ENCODE results near the gene PDK4.
"Not testable (repeated sequence)": the region's sequence is repeated elsewhere in the genome, so short reads cannot be mapped to it uniquely, and the experiment has no call there.

PDK4 gene

GRCh38 chr7:95604811-95605210, 8.5 kb upstream of the PDK4 start:
- not testable (repeated sequence) for DNase-seq (ENCODE audit: low spot score)

GRCh38 chr7:95604397-95604796, 8.1 kb upstream of the PDK4 start:
- not testable (repeated sequence) for DNase-seq (ENCODE audit: low spot score)

DNA sequence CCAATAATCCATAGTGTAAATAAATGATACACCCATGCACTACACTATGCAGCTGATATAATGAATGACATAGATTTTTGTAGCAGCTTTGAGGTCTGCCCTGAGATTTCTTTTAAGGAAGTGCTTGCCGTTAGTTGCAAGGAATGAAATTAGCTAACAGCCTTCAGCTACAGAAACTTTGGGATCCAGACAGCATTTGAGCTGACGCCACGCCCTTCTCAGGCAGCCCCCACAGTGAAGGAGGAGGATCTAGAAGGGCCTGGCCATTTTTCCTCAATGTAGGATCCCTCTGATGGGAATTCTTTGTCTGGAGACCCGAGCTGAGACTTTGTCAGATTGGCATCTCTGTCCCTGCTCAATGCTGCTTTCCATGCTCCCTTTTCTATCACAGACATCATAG, 6.1 kb upstream of the PDK4 start:
- DNase-seq (ENCODE audit: low spot score) = no peak

- DNase-seq (ENCODE audit: low spot score) = peak; percentile 54
Measured at GRCh38 chr7:95601316-95601715, 5.0 kb upstream of the PDK4 start.

DNA sequence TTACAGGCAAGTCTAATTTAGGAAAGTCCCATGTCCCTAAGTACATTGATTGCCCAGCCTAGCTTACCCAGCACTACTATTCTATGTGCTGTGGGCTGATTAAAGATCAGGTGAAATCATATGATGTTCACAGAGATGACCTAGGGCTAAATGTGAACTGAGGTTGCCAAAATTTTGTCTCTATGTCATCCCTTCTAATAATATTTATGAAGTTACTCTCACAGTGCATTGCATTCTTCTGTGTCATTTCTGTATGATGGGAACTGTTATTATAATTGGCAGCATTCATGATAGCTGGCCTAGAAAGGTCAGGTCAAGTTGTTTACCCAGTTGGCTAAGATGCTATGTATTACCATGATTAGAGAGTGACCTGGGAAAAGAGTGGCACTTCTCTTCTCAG, 2.8 kb upstream of the PDK4 start:
- no peak for DNase-seq (ENCODE audit: low spot score)

- no peak for DNase-seq (ENCODE audit: low spot score)
Measured at GRCh38 chr7:95598511-95598910, 2.2 kb upstream of the PDK4 start.

DNA sequence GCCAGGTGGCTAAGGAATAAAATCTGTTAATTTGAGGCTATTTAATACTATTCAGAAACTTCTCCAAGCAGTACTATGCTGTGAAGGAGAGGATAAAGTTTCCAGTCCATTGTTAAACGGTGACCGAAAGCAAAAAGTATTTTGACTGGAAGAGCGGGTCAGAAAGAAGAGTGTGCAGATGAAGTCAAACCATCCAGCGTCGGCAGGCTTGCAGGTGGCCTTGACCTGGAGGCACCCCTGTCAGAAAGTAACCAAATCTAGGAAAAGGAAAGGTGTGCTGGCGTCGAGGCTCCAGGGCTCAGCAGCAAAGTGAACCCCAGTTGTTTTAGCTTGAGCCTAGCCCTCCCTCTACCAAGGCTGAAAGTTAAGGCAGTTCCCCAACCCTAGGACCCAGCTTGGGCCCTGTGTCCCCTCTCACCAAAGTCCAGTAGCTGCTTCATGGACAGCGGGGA, 544 bp downstream of the PDK4 start:
- no peak for DNase-seq (ENCODE audit: low spot score)

DNA sequence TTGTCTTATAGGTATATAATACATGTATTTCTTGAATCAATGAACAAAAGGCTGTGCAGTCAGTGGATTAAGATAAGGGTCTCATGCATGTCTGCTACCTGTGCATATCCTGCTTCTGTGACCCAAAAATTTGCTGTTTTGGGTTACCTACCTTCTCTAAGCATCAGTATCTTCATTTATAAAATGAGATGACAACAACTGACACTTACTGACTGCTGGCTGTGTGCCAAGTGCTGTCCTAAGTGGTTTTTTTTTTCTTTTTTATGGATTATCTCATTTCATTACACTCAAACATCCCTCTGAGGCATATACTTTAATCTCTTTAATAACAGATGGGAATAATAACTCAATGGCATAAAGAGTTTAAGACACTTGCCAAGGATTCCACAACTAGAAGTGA, 2.1 kb downstream of the PDK4 start:
- DNase-seq (ENCODE audit: low spot score) = no peak

DNA sequence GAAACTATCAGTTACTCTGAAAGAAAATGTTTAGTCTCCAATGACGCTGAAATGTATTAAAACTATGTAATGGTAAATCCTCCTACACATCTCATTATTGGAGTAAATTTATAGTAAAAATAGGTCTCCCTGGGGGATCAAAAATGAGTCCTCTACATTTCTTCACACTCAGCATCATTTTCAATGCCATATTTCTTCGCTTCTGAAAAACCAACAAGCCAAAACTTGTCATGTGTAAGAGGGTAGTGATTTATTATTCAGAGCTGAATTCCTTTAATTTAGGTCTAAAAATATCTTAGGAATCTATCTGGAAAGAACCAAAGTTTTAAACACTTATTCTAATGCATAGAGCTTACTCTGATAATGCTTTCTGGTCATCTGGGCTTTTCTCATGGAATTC, 3.0 kb downstream of the PDK4 start:
- no peak for DNase-seq (ENCODE audit: low spot score)

- DNase-seq (ENCODE audit: low spot score) = no peak
Measured at GRCh38 chr7:95592570-95592969, 3.7 kb downstream of the PDK4 start.

DNA sequence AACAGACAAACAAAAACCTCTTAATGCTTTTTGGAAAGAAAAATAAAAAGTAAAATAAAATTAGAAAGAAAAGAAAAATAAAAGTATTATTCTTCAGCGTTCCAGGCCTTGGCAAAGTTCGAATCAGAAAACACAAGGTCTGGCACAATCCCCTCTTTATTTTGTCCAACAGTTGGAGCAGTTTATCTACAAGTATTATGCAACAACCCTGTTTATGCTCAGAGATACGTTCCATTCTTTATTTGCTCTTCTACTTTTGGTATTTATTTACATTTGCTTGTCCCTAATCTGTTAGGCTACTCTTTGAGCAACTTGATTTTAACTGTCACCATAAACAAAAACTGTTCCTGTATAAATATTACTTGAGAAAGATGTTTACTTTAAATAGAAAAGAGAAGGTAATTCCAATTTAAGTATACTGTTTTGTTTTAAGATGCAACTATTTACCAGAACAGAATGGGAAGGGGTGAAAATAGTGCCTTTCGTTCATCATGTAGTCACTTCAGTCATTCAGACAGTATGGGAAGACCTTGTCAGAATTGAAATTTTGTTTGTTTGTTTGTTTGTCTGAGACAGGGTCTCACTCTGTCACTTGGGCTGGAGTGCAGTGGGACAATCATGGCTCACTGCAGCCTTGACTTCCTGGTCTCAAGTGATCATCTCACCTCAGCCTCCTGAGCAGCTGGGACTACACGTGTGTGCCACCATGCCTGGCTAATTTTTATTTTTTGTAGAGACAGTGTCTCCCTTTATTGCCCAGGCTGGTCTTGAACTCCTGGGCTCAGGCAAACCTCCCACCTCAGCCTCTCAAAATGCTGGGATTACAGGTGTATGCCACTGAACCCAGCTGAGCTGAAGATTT, 5.7 kb downstream of the PDK4 start:
- no peak for DNase-seq (ENCODE audit: low spot score)

DNA sequence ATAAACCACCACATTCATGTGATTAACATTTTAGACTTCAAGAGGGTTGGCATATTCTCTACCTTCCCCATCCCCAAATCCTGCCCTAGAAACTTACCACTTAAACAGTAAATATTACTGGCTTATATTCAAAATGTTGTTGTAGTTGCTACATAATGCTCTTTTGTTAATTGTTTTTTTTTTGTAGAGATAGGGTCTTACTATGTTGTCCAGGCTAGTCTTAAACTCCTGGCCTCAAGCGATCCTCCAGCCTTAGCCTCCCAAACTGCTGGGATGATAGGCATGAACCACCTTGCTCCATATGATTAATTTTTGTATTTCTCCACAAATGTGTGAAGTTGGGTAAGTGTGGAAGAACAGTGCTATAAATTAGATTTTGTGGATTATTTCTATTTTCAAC, 6.5 kb downstream of the PDK4 start:
- no peak for DNase-seq (ENCODE audit: low spot score)

- DNase-seq (ENCODE audit: low spot score) = peak; percentile 75
Measured at GRCh38 chr7:95589031-95589430, 7.3 kb downstream of the PDK4 start.

GRCh38 chr7:95586951-95587301, 9.4 kb downstream of the PDK4 start:
- no peak for DNase-seq (ENCODE audit: low spot score)

GRCh38 chr7:95585426-95585789, 10.9 kb downstream of the PDK4 start:
- no peak for DNase-seq (ENCODE audit: low spot score)

- DNase-seq (ENCODE audit: low spot score) = no peak
Measured at GRCh38 chr7:95584769-95585425, 11.4 kb downstream of the PDK4 start.

DNA sequence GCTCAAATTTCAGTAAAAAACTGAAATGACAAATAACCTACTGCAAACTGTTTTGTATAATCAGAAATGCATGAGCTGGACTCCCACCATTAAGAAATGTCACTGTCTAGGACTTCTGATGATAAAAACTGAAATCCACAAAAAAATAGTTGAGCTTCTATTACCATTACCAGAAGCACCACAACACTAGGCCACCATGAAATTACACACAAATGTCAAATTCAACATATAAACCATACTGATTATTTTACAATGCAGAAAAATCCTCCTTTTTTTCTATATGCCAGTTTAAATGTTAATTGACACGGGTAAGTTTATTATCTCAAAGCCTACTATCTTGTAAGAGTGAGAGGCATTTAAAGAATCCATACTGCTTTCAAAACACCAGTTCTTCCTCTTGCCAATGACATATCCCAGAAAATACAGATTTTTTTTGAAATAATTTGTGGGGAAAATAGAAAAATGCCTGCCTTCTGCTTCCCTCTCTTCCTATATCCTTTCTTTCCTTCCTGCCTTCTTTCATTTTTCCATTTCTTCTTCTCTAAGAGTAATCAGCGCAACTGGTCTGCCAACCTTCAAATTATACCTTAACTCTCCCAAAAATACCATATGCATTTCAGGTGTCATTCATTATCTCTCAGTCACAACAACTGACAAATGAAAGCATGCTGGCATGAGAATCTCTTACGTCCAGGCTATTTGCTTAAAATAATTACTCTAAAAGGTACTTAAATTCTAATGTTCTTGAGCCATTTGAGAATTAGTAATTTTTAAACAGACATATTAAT, 12.3 kb downstream of the PDK4 start:
- DNase-seq (ENCODE audit: low spot score) = no peak

GRCh38 chr7:95582578-95583293, 13.6 kb downstream of the PDK4 start:
- DNase-seq (ENCODE audit: low spot score) = no peak

DNA sequence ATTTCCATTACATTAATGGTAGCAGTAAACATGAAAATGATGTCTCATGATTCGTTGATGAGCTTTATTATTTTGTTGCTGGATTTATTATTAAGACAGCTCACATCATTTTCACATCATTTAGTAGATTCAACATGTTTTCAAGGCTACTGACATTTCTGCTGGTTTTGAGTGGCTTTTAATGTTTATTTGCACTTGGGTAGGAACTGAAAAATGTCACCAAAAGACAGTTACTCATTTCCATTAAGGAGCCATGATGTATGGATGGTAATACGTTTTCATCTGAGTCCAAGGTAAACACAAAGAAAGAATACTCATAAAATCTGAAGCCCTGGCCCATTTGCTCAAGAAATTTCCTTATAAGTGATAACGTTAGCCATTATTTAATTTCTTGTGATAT, 14.8 kb downstream of the PDK4 start:
- no peak for DNase-seq (ENCODE audit: low spot score)

GRCh38 chr7:95579318-95579717, 17.0 kb downstream of the PDK4 start:
- no peak for DNase-seq (ENCODE audit: low spot score)

GRCh38 chr7:95578299-95578855, 17.9 kb downstream of the PDK4 start:
- no peak for DNase-seq (ENCODE audit: low spot score)

DNA sequence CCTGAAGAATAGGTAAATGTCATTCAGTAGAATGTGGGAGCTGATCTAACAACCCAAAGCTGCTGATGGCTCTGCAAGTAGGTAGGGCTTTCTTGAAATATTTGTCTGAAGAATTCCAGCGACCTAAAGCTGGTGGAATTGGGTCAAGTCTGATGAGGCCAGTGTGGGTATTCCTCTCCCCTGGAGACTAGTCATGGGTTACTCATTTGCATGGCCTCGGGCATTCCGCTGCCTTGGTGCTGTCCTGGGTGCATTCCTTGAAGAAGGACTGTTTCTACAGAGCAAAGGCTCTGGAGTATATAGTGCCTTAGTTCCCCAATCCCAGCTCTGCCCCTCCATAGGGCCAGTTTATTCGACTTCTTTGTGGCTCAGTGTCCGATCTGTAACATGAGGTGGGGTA, 19.2 kb downstream of the PDK4 start:
- DNase-seq (ENCODE audit: low spot score) = peak; percentile 86
